PFSK-1 (cell line): Measurements from ENCODE around the gene VPS13D.

Source experiments
- FOXP2 ChIP-seq: optimal IDR thresholded peaks from 2 replicates; pipeline ENCODE3; 2011; ENCODE audit warnings: borderline replicate concordance, control low read depth, inconsistent platforms; ENCODE audit not compliant: insufficient read depth; ENCODE audit errors: extremely low read length, extremely low read depth
- POLR2AphosphoS5 ChIP-seq: IDR thresholded peaks from 2 replicates; pipeline ENCODE4 v1.6.1; 2012; ENCODE audit warnings: low read depth, mild to moderate bottlenecking, control low read depth, low read length, moderate library complexity
- SIN3A ChIP-seq: IDR thresholded peaks from 2 replicates; pipeline ENCODE4 v1.6.1; 2012; ENCODE audit warnings: mild to moderate bottlenecking, low read length, moderate library complexity, borderline replicate concordance; ENCODE audit not compliant: insufficient read depth
- TAF1 ChIP-seq: IDR thresholded peaks from 2 replicates; pipeline ENCODE4 v1.6.1; 2012; ENCODE audit warnings: low read length, control low read depth, borderline replicate concordance; ENCODE audit not compliant: insufficient read depth
- TF ChIP-seq, protein P1 (sequence below), 2 experiments: IDR thresholded peaks; 2 replicates each; pipeline versions ENCODE4 v1.6.1 to v1.8.0; 2011 to 2012; ENCODE audit warnings: low read depth in 2 of 2, low read length in 2 of 2, control low read depth in 1 of 2, inconsistent platforms in 1 of 2, mild to moderate bottlenecking in 1 of 2, moderate library complexity in 1 of 2; ENCODE audit not compliant: insufficient read depth in 1 of 2

Gene VPS13D

DNA sequence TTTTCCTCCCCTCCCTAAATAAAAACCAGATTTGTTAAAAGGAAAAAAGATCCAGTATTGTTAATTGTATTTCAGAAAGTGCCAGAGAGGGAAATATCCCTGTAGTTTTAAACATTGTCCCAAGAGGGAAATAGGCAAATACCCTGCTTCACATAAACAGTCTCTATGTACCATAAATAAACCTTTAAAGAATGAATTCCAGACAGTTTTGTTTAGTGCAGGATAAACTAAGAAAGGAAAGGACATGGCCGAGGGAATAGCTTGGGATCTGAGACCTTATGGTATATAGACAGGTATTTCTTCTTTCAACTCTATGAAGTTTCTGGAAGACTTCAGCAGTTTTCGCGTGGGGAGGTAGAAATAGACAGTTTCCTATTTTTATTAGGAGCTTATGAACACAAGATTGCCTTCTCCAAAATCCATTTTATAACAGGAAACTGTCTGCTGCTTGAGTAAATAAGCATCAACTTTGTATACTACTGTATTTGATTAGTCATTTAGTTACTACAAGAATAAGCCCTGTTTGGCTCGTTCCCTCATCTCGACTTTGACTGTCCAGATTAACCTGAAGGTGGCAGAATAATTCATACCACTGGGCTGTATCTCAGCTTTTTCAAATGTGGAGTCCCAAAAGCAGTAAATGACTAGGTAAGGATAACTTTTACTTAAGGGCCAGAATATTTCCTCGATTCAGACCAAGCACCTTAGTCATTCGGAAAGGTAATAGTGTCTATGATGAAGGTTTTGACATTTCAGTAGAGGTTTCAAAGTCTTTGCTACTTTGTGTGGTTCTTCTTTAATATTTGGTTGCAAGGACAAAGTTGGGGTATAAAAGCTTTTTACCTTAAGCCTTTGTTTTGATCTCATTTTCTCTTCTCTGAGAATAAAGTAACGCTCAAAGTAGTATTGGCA is 177.5 kb downstream of the VPS13D start:
- TF ChIP-seq FOXP2 (no peak), POLR2AphosphoS5 (no peak), TAF1 (no peak), SIN3A (no peak)
- TF ChIP-seq, protein P1, sequence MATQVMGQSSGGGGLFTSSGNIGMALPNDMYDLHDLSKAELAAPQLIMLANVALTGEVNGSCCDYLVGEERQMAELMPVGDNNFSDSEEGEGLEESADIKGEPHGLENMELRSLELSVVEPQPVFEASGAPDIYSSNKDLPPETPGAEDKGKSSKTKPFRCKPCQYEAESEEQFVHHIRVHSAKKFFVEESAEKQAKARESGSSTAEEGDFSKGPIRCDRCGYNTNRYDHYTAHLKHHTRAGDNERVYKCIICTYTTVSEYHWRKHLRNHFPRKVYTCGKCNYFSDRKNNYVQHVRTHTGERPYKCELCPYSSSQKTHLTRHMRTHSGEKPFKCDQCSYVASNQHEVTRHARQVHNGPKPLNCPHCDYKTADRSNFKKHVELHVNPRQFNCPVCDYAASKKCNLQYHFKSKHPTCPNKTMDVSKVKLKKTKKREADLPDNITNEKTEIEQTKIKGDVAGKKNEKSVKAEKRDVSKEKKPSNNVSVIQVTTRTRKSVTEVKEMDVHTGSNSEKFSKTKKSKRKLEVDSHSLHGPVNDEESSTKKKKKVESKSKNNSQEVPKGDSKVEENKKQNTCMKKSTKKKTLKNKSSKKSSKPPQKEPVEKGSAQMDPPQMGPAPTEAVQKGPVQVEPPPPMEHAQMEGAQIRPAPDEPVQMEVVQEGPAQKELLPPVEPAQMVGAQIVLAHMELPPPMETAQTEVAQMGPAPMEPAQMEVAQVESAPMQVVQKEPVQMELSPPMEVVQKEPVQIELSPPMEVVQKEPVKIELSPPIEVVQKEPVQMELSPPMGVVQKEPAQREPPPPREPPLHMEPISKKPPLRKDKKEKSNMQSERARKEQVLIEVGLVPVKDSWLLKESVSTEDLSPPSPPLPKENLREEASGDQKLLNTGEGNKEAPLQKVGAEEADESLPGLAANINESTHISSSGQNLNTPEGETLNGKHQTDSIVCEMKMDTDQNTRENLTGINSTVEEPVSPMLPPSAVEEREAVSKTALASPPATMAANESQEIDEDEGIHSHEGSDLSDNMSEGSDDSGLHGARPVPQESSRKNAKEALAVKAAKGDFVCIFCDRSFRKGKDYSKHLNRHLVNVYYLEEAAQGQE (IDR thresholded peaks at IDR 0.05; ENCODE audit: insufficient read depth in 1 of 2, low read depth in 2 of 2, low read length in 2 of 2) = no peak

DNA sequence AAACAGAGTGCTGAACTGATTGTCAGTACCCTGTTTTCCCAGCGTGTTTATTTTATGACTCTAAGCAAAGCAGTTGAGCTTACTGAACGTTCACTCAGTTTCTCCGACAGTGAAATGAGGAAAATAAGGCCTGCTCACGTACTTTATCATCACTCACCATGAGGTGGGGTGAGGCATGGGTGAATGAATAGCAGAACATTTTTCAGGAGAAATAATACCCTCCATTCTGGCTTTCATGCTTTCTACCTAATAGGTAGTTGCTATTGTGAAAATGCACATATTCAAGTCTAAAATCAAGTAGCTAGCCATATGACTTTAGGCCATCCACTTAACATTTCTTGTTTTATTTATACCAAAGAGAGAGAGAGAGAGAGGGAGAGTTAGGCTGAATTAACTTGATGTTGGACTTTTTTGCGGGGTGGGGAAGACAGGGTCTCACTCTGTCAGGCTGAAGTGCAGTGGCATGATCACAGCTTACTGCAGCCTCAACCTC is 178.2 kb downstream of the VPS13D start:
- TF ChIP-seq TAF1 (no peak), SIN3A (no peak), POLR2AphosphoS5 (no peak), FOXP2 (no peak)
- TF ChIP-seq, protein P1 (IDR thresholded peaks at IDR 0.05; ENCODE audit: insufficient read depth in 1 of 2, low read depth in 2 of 2, low read length in 2 of 2) = no peak

DNA sequence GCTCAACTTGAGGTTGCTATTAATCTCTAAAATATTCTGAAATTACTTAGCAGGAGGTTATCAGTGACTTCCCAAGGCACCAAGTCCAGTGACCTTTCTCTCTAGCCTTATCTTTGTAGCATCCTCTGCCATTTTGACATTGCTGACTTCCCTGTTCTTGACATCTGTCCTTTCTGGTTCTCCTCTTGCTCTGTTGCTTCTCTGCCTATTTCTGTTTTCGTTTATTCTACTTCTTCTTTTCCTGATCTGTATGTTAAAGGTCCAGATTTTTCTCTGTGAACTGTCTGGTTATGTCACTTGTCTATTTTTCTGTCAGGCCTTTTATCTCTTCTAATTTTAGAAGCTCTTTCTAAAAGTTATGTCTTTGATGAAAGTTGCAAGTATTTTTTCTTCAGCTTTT is 178.8 kb downstream of the VPS13D start:
- TF ChIP-seq TAF1 = no peak
- TF ChIP-seq POLR2AphosphoS5 = no peak
- TF ChIP-seq, protein P1 (IDR thresholded peaks at IDR 0.05; ENCODE audit: insufficient read depth in 1 of 2, low read depth in 2 of 2, low read length in 2 of 2) = no peak
- no peak for TF ChIP-seq FOXP2
- TF ChIP-seq SIN3A = no peak

DNA sequence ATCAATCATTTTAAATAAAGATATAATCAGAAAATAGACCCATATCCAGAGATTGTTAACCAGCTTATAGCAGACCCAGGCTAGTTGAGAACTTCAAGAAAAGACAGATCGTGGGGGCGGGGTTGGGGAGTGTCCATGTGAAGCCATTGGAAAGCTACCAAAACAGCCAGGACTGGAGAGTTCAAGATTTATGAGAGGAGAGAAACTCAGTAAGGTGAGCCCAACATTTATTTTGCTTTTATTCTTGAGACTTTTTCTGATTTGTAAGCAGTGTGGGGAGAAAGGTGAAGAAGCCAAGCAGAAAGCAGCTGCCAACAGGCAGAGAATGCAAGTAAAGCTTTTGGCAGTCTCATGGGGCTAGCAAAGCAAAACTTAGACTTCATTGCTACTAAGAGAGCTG is 179.9 kb downstream of the VPS13D start:
- TF ChIP-seq POLR2AphosphoS5 (no peak), FOXP2 (no peak), TAF1 (no peak), SIN3A (no peak)
- TF ChIP-seq, protein P1 (IDR thresholded peaks at IDR 0.05; ENCODE audit: insufficient read depth in 1 of 2, low read depth in 2 of 2, low read length in 2 of 2) = no peak
